Loucy (cell line): ENCODE results near the gene PTPRO.

ENCODE experiments used
- EZH2phosphoT487 ChIP-seq: fragments of 200-600 bp; IDR thresholded peaks from 2 replicates; pipeline ENCODE4 v1.6.1; 2018; ENCODE audit warnings: antibody characterized with exemption, mild to moderate bottlenecking, moderate library complexity, borderline replicate concordance
- TF ChIP-seq, protein P1 (sequence below): fragments of 200-600 bp; sonication (generic); conservative IDR thresholded peaks from 2 replicates; pipeline ENCODE4 v1.5.1; 2014; ENCODE audit warnings: mild to moderate bottlenecking, antibody characterized with exemption, low read length

DNA sequence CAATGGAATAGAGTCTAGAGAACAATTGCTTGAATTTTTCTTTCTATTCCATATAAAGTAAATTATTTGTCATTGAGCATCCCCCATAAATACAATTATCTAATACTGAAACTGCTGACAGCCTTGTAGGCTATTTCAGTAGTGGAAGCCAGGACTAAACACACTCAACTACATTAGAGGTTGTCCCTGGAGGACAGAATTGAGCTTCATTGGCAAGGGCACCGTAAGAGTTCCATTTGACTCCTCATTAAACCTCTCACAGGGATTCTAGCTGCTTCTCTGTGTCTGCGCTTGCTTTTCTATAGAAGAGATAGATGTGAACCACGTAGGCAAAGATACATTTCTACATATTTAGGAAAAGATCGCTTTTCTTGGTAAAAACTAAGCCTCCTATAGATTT, 3.5 kb upstream of the PTPRO start:
- TF ChIP-seq, protein P1, sequence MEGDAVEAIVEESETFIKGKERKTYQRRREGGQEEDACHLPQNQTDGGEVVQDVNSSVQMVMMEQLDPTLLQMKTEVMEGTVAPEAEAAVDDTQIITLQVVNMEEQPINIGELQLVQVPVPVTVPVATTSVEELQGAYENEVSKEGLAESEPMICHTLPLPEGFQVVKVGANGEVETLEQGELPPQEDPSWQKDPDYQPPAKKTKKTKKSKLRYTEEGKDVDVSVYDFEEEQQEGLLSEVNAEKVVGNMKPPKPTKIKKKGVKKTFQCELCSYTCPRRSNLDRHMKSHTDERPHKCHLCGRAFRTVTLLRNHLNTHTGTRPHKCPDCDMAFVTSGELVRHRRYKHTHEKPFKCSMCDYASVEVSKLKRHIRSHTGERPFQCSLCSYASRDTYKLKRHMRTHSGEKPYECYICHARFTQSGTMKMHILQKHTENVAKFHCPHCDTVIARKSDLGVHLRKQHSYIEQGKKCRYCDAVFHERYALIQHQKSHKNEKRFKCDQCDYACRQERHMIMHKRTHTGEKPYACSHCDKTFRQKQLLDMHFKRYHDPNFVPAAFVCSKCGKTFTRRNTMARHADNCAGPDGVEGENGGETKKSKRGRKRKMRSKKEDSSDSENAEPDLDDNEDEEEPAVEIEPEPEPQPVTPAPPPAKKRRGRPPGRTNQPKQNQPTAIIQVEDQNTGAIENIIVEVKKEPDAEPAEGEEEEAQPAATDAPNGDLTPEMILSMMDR: no peak
- no peak for TF ChIP-seq EZH2phosphoT487
